CD8-positive, alpha-beta memory T cell (primary cell): ENCODE data around the gene MACROD2. TPM values are rescaled to one million over a fixed set of nuclear protein-coding genes. Genes with fewer than 3 reads are reported as not detected.

ENCODE experiments used
- CTCF ChIA-PET: fragments of 350-600 bp; sonication (Branson Sonifier 250); formaldehyde crosslinking; loops from one replicate; lab custom pipeline; 2021; ENCODE audit warnings: antibody characterized with exemption; lab: Charles Lee
- POLR2A ChIA-PET: fragments of 350-600 bp; sonication (Branson Sonifier 250); formaldehyde crosslinking; loops from one replicate; lab custom pipeline; 2021; ENCODE audit warnings: antibody characterized with exemption; lab: Charles Lee
- DNase-seq, 5 donors: peaks; one replicate each; pipeline versions ENCODE4 v3.0.0 to v3.0.0-alpha.2; 2020 to 2022; ENCODE audit warnings: mixed read lengths in 1 of 5
- H3K27ac ChIP-seq: one replicate; pipeline ENCODE4 v1.7.0; 2013; ENCODE audit warnings: low read depth, mild to moderate bottlenecking, low read length, moderate library complexity
- H3K27me3 ChIP-seq: 2 replicates; pipeline ENCODE4 v1.7.0; 2013; ENCODE audit warnings: low read length, mild to moderate bottlenecking; ENCODE audit not compliant: insufficient read depth, poor library complexity, severe bottlenecking
- H3K36me3 ChIP-seq: 2 replicates; pipeline ENCODE4 v1.7.0; 2013; ENCODE audit warnings: mild to moderate bottlenecking, low read length, moderate library complexity; ENCODE audit not compliant: insufficient read depth
- H3K4me1 ChIP-seq: 2 replicates; pipeline ENCODE4 v1.7.0; 2013; ENCODE audit warnings: mild to moderate bottlenecking, low read length, moderate library complexity; ENCODE audit not compliant: insufficient read depth
- H3K4me3 ChIP-seq: 2 replicates; pipeline ENCODE4 v1.7.0; 2013; ENCODE audit warnings: mild to moderate bottlenecking, low read length
- H3K9me3 ChIP-seq: 2 replicates; pipeline ENCODE4 v1.7.0; 2013; ENCODE audit warnings: mild to moderate bottlenecking, low read length
- H3K27ac Mint-ChIP-seq, 8 donors: one replicate each; pipeline ENCODE4 v1.8.0; 2020 to 2021; ENCODE audit warnings: mixed read lengths in 8 of 8, mild to moderate bottlenecking in 6 of 8, inconsistent platforms in 3 of 8, moderate library complexity in 3 of 8
- H3K27me3 Mint-ChIP-seq, 2 donors: one replicate each; pipeline ENCODE4 v1.8.0; 2020 to 2021; ENCODE audit warnings: mixed read lengths in 2 of 2, mild to moderate bottlenecking in 1 of 2, moderate library complexity in 1 of 2
- H3K36me3 Mint-ChIP-seq, 3 donors: one replicate each; pipeline ENCODE4 v1.8.0; 2020 to 2021; ENCODE audit warnings: mixed read lengths in 3 of 3, inconsistent platforms in 1 of 3, mild to moderate bottlenecking in 1 of 3
- H3K4me1 Mint-ChIP-seq, 3 donors: one replicate each; pipeline ENCODE4 v1.8.0; 2020 to 2021; ENCODE audit warnings: mixed read lengths in 3 of 3, inconsistent platforms in 1 of 3, mild to moderate bottlenecking in 1 of 3
- H3K4me3 Mint-ChIP-seq, 7 donors: one replicate each; pipeline ENCODE4 v1.8.0; 2020 to 2021; ENCODE audit warnings: mixed read lengths in 7 of 7, mild to moderate bottlenecking in 6 of 7, moderate library complexity in 4 of 7, inconsistent platforms in 2 of 7
- H3K9me3 Mint-ChIP-seq, 5 donors: one replicate each; pipeline ENCODE4 v1.8.0; 2020 to 2022; ENCODE audit warnings: mixed read lengths in 5 of 5, mild to moderate bottlenecking in 3 of 5, moderate library complexity in 2 of 5, inconsistent platforms in 1 of 5
- polyA plus RNA-seq: library from polyadenylated mRNA; unstranded; fragments of 300-500 nt; fragmentation: Illumina TruSeq; gene quantifications from one replicate; pipeline ENCODE4 v1.2.3, GENCODE V29; 2021
- total RNA-seq, 2 experiments: library from RNA; stranded (reverse); gene quantifications; one replicate each; pipeline ENCODE4 v1.2.3, GENCODE V29; 2021

MACROD2 gene
- total and polyA plus RNA-seq, 3 experiments from 2014 or later = not detected

- Mint-ChIP-seq H3K4me3 (no peak overlapping the region), H3K27ac (peak overlapping the region in 1 of 8 donors; percentile 34), H3K9me3 (peaks cover 0 to 35% (median 9%) of the 10 kb centered on the region in 5 donors), H3K27me3 (no peaks in the 10 kb centered on the region), H3K36me3 (no peaks in the 10 kb centered on the region), H3K4me1 (no peaks in the 10 kb centered on the region)
- Histone ChIP-seq H3K9me3 (no peaks in the 10 kb centered on the region), H3K4me3 (no peak overlapping the region), H3K4me1 (no peaks in the 10 kb centered on the region), H3K27ac (no peak overlapping the region), H3K36me3 (no peaks in the 10 kb centered on the region), H3K27me3 (no peaks in the 10 kb centered on the region)
- DNase-seq = no peak
- ChIA-PET POLR2A (no interaction called here), CTCF (no interaction called here)
Measured at GRCh38 chr20:14885661-14886060, 890.3 kb downstream of the MACROD2 start.

- Histone ChIP-seq H3K27me3 (no peaks in the 10 kb centered on the region), H3K27ac (no peak overlapping the region), H3K36me3 (no peaks in the 10 kb centered on the region), H3K4me3 (no peak overlapping the region), H3K9me3 (no peaks in the 10 kb centered on the region), H3K4me1 (no peaks in the 10 kb centered on the region)
- ChIA-PET POLR2A (no interaction called here), CTCF (no interaction called here)
- Mint-ChIP-seq H3K4me1 (no peaks in the 10 kb centered on the region), H3K27ac (no peak overlapping the region), H3K4me3 (no peak overlapping the region), H3K36me3 (no peaks in the 10 kb centered on the region), H3K27me3 (no peaks in the 10 kb centered on the region), H3K9me3 (peaks cover 0 to 38% (median 4%) of the 10 kb centered on the region in 5 donors)
- no peak for DNase-seq
Measured at GRCh38 chr20:14888134-14888533, 892.8 kb downstream of the MACROD2 start.

- no peaks in the 10 kb centered on the region for H3K4me1 Mint-ChIP-seq
- H3K4me3 ChIP-seq = no peak overlapping the region
- POLR2A ChIA-PET = no interaction called here
- no peaks in the 10 kb centered on the region for H3K36me3 Mint-ChIP-seq
- H3K27me3 Mint-ChIP-seq = no peaks in the 10 kb centered on the region
- H3K9me3 ChIP-seq = no peaks in the 10 kb centered on the region
- no peaks in the 10 kb centered on the region for H3K4me1 ChIP-seq
- no peak overlapping the region for H3K27ac Mint-ChIP-seq
- no peaks in the 10 kb centered on the region for H3K36me3 ChIP-seq
- no peak overlapping the region for H3K4me3 Mint-ChIP-seq
- CTCF ChIA-PET = no interaction called here
- H3K9me3 Mint-ChIP-seq = peaks cover 0 to 30% (median 4%) of the 10 kb centered on the region in 5 donors
- no peaks in the 10 kb centered on the region for H3K27me3 ChIP-seq
- H3K27ac ChIP-seq = no peak overlapping the region
- DNase-seq = no peak
Measured at GRCh38 chr20:14889496-14890255, 894.4 kb downstream of the MACROD2 start.

- no peaks in the 10 kb centered on the region for H3K9me3 ChIP-seq
- no peaks in the 10 kb centered on the region for H3K4me1 Mint-ChIP-seq
- H3K4me3 ChIP-seq = no peak overlapping the region
- no peaks in the 10 kb centered on the region for H3K36me3 Mint-ChIP-seq
- DNase-seq = no peak
- H3K27me3 ChIP-seq = no peaks in the 10 kb centered on the region
- H3K9me3 Mint-ChIP-seq = peaks cover 0 to 23% (median 9%) of the 10 kb centered on the region in 5 donors
- POLR2A ChIA-PET = no interaction called here
- CTCF ChIA-PET = no interaction called here
- no peak overlapping the region for H3K27ac Mint-ChIP-seq
- no peaks in the 10 kb centered on the region for H3K4me1 ChIP-seq
- no peak overlapping the region for H3K27ac ChIP-seq
- no peaks in the 10 kb centered on the region for H3K36me3 ChIP-seq
- H3K27me3 Mint-ChIP-seq = no peaks in the 10 kb centered on the region
- no peak overlapping the region for H3K4me3 Mint-ChIP-seq
Measured at GRCh38 chr20:14890713-14891112, 895.4 kb downstream of the MACROD2 start.

- Mint-ChIP-seq H3K4me1 (no peaks in the 10 kb centered on the region), H3K9me3 (peaks cover 2 to 17% (median 11%) of the 10 kb centered on the region in 5 donors), H3K27ac (no peak overlapping the region), H3K27me3 (no peaks in the 10 kb centered on the region), H3K36me3 (peaks cover 0 to 2% (median 0%) of the 10 kb centered on the region in 3 donors), H3K4me3 (no peak overlapping the region)
- H3K4me3 ChIP-seq = no peak overlapping the region
- no peak for DNase-seq
- no peak overlapping the region for H3K27ac ChIP-seq
- no peaks in the 10 kb centered on the region for H3K27me3 ChIP-seq
- CTCF ChIA-PET = no interaction called here
- H3K36me3 ChIP-seq = no peaks in the 10 kb centered on the region
- POLR2A ChIA-PET = no interaction called here
- H3K4me1 ChIP-seq = no peaks in the 10 kb centered on the region
- no peaks in the 10 kb centered on the region for H3K9me3 ChIP-seq
Measured at GRCh38 chr20:14892782-14893181, 897.5 kb downstream of the MACROD2 start.

GRCh38 chr20:14896569-14896968, 901.3 kb downstream of the MACROD2 start:
- Histone ChIP-seq H3K27ac (no peak overlapping the region), H3K27me3 (no peaks in the 10 kb centered on the region), H3K4me3 (no peak overlapping the region), H3K4me1 (no peaks in the 10 kb centered on the region), H3K9me3 (no peaks in the 10 kb centered on the region), H3K36me3 (no peaks in the 10 kb centered on the region)
- H3K36me3 Mint-ChIP-seq = peaks cover 0 to 3% (median 0%) of the 10 kb centered on the region in 3 donors
- H3K9me3 Mint-ChIP-seq = peaks cover 4 to 13% (median 5%) of the 10 kb centered on the region in 5 donors
- H3K27me3 Mint-ChIP-seq = no peaks in the 10 kb centered on the region
- ChIA-PET CTCF (no interaction called here), POLR2A (no interaction called here)
- H3K4me1 Mint-ChIP-seq = no peaks in the 10 kb centered on the region
- H3K27ac Mint-ChIP-seq = no peak overlapping the region
- no peak overlapping the region for H3K4me3 Mint-ChIP-seq
- no peak for DNase-seq

GRCh38 chr20:14897608-14898007, 902.3 kb downstream of the MACROD2 start:
- POLR2A ChIA-PET = no interaction called here
- Histone ChIP-seq H3K36me3 (no peaks in the 10 kb centered on the region), H3K27ac (no peak overlapping the region), H3K9me3 (no peaks in the 10 kb centered on the region), H3K4me3 (no peak overlapping the region), H3K27me3 (no peaks in the 10 kb centered on the region), H3K4me1 (no peaks in the 10 kb centered on the region)
- H3K27ac Mint-ChIP-seq = no peak overlapping the region
- H3K4me3 Mint-ChIP-seq = no peak overlapping the region
- peaks cover 0 to 3% (median 0%) of the 10 kb centered on the region in 3 donors for H3K36me3 Mint-ChIP-seq
- peaks cover 4 to 13% (median 8%) of the 10 kb centered on the region in 5 donors for H3K9me3 Mint-ChIP-seq
- no peak for DNase-seq
- H3K4me1 Mint-ChIP-seq = no peaks in the 10 kb centered on the region
- H3K27me3 Mint-ChIP-seq = no peaks in the 10 kb centered on the region
- CTCF ChIA-PET = no interaction called here

GRCh38 chr20:14902432-14903089, 907.2 kb downstream of the MACROD2 start:
- no peak overlapping the region for H3K4me3 Mint-ChIP-seq
- no peaks in the 10 kb centered on the region for H3K4me1 ChIP-seq
- no peak overlapping the region for H3K27ac ChIP-seq
- no peaks in the 10 kb centered on the region for H3K27me3 Mint-ChIP-seq
- H3K9me3 ChIP-seq = no peaks in the 10 kb centered on the region
- H3K27ac Mint-ChIP-seq = no peak overlapping the region
- no peaks in the 10 kb centered on the region for H3K4me1 Mint-ChIP-seq
- no peak for DNase-seq
- peaks cover 3 to 15% (median 7%) of the 10 kb centered on the region in 5 donors for H3K9me3 Mint-ChIP-seq
- H3K36me3 Mint-ChIP-seq = peaks cover 0 to 3% (median 0%) of the 10 kb centered on the region in 3 donors
- no peaks in the 10 kb centered on the region for H3K27me3 ChIP-seq
- CTCF ChIA-PET = no interaction called here
- POLR2A ChIA-PET = no interaction called here
- no peaks in the 10 kb centered on the region for H3K36me3 ChIP-seq
- H3K4me3 ChIP-seq = no peak overlapping the region
